ENCODE measurements around the gene AP4E1.
"Not testable (repeated sequence)": the region's sequence is repeated elsewhere in the genome, so short reads cannot be mapped to it uniquely, and the experiment has no call there.

Gene AP4E1

DNA sequence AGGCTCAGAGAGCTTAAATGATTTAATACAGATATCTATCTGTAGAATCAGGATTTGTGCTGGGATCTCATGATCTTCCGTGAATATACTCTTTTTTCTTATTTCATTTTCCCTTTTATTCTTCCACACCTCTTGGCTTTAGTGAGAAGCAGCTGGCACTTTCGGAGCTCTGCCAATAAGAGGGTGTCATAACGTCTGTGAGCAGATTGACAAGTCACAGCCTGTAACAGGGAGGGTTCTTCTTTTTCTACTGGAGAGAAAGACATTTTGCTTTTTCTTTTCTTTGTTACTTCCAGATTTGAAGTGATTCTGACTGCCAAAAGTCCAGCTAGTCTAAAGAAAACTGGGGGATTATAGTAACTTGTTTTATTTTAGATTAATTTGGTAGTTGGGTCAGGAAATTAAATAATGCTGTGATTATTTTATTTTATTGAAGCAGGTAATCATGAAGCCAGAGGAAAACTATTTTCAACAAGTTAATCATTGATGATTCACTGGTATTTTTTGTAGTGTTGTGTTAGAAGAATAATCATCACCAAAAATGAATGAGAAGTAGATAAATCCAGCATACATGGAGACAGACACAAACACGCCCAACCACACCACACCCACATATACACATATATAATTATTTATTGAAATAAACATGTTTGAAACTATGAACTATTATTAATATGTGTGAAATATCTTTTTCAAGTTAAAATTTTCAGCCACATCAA lies 116.4 kb downstream of the AP4E1 start:
- no peak for DNase-seq (ENCODE audit: low read depth)

DNA sequence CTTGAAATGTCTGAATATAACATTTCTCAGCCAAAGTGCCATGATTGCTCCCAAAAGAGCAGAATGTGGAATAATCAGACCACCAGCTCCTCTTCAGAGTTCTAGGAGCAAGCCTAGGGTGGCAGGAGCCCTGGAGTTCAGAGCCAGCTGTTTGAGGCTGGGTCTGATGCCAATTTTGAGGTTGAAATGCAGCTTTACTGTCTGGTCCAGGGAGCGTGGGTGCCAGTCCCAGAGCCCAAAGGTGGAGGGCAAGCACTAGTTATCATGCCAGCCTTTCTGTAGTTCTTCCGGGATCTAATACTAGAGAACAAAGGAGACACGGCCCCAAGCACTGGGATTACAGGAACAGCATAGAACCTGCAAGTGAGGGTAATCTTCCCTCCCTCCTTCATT lies 117.0 kb downstream of the AP4E1 start:
- DNase-seq (ENCODE audit: low read depth): no peak

DNA sequence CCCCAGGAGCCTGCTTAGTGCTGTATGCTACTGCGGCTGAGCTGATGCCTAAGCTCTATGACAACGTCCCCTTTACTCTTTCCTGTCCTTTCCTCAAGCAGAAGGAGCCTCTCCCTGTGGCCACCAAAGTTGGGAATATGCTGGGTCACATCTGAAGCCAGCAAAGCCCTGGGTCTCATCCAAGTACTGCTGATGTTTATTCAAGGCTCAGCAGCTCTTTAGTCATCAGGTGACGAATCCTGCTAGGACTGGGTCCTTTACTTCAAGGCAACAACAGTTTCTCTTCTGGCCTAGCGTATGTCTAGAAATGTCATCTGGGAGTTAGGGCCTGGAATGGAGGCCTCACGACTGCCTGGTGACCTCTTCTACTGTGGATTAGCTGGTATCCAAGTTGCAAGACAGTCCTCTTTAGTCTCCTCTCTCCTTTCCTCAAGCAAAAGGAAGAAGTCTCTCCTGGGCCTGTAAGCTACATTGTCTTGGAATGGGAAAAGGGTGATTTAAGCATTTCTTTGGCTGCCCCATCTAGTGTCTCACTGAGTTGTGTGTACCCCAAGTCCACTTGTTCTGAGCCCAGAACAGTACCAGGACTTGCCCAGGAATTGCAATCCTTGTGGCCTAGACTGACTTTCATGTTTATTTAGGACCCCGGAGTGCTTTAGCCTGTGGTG lies 122.3 kb downstream of the AP4E1 start:
- DNase-seq (ENCODE audit: low read depth): peak; percentile 20

DNA sequence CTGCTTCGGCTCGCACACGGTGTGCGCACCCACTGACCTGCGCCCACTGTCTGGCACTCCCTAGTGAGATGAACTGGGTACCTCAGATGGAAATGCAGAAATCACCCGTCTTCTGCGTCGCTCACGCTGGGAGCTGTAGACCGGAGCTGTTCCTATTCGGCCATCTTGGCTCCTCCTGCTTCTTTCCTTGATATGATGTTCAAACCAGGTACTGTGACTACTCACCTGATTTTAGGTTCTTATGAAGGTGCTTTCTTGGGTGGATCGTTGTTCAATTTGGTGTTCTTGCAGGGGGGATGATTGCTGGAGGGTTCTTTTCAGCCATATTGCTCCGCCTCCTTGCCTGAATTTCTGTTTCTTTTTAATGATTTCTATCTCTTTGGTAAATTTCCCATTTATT lies 129.0 kb downstream of the AP4E1 start:
- not testable (repeated sequence) for DNase-seq (ENCODE audit: low read depth)

DNA sequence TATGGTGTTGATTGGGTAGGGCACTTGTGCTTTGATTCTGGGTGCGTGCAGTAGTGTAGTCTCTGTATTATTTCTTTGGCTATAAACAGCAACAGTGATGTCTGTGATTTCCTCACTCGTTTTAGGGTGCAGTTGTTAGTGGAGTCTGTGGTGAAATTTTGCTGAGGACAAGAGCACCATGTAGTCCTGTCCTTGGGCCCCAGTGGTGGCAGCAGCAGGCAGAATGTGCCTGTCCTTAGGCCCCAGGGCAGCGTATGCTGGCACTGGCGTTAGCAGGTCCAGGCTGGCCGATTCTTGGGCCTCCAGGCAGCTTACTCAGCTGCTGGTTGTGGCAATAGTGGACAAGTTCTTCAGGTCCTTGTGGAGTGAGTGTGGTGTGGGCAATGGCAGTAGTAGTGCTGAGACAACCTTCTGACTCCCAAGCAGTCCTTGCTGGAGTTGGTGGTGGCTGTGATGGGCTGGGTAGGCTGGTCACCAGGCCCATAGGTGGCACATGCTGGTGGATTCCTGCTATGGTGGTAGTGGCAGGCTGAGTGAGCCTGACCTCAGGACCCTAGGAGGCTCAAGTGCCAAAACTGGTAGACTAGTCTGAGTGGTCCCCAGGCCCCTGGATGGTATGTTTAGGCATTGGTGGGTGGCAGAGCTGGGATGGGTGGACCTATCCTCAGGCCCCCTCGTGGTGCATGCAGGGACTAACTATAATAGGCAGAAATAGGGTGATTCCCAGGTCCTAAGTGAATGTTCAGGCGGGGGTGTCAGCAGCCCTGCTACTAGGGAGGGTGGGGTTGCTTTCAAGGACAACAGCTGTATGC lies 129.9 kb downstream of the AP4E1 start:
- no peak for DNase-seq (ENCODE audit: low read depth)

DNA sequence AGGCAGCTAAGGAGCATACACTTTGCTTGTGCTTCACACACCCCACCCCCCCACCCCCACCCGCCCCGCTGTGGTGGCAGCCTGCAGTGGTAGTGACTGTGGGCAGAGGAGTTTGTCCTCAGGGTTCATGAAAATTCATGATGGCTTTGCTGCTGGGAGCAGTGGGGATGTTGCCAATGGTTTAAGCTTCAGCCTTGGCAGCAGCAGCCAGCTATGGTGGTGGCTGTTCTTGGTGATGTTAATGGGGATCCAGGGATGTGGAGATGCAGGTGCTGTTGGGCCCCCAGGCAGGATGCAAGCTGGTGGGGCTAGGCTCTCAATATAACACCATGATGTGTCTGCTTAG lies 130.5 kb downstream of the AP4E1 start:
- no peak for DNase-seq (ENCODE audit: low read depth)

DNA sequence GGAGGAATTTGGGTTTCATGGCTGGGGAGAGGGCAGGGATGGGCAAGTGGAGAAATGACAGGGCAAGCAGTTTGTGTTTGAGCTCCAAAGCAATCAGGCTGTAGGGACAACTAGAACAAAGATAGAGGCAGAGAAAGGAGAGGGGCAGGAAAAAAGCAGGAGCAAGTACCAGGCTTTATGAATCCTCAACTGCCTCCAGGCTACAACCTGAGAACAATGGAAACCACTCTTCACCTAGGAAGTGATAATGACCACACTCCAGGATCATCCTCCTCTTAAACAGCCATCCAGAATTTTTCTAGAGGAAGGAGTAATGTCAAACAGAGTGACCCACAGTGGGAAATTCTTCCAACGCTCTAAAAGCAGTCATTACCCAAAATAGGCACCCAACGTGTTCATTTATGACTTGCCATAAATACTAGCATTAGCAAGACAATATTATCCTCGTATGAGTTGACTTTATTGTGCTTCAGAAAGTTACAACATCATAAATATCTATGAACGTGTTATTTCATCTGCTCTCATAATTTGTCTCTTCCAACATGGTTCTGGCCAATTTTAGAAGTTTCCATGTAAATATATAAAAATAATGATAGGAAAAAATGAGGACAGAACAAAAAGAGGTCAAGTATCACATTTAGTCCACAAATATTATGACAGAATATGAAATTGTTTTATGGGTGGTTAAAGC lies 135.7 kb downstream of the AP4E1 start:
- no peak for DNase-seq (ENCODE audit: low read depth)

DNA sequence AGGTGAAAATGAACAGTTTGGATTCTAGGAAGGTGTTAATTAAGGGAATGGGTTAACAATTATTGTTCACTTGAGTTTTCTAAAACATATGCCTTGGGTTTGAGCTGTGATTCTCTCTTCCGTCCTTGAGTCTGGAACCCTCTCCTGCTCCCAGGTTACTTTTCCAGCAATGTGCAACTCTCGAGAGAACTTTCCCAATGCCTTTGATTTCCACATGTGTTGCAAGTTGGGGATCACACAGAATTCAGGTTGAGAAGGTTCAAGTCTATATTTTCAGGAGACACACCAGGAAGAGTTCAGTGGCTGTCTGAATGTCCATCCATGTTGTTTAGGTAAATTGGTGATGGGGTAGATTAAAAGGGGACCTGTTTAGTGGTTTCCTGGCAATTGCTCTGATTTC lies 137.5 kb downstream of the AP4E1 start:
- DNase-seq (ENCODE audit: low read depth): no peak

DNA sequence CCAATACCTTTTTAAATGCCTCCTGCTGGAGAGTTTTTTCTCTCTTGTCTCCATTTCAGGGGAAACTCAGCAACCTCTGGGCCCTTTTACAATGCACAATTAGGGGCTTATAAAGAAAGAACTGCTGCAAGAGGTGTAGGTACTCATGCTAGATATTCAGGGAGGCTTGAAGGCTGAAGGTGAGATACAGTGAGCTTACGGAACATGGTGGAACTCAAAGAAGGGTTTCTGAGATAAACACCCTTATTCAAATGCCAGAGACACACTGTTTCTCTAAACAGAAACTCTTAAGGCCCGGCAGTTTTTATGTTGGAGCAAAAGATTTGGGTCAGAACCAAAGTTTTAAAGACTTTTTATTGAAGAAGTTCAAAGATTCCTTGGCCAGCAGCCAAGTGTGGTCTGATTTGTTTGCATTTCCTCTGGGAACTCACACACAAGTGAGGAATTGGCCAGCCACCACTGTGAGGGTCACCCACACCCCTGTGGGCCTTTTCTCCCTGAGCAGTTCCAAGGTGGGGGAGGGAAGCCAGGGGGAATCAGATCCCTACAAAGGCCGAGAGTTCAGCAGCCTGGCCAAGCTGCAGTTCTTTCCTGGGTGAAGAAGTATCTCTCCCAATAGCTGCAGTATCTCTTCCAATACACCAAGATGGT lies 138.4 kb downstream of the AP4E1 start:
- no peak for DNase-seq (ENCODE audit: low read depth)

DNA sequence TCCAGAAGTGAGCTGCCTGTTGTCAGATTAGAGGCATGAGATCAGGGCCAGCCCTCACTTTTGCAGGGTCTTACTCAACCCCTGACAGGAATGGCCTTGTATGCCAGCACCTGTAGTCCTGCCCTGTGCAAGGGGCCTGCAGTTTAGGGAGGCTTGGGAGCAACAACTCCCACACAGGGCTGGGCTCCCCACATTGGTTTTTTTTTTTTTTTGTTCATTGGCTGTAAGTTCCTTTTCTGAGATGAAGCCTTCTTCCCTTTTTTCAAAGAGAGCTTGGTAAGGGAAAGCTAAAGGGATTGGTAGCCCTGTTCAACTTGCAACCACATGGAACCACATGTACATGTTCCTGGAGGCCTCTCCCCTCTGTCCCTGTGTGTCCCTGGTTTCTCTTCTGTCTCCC lies 139.8 kb downstream of the AP4E1 start:
- no peak for DNase-seq (ENCODE audit: low read depth)

DNA sequence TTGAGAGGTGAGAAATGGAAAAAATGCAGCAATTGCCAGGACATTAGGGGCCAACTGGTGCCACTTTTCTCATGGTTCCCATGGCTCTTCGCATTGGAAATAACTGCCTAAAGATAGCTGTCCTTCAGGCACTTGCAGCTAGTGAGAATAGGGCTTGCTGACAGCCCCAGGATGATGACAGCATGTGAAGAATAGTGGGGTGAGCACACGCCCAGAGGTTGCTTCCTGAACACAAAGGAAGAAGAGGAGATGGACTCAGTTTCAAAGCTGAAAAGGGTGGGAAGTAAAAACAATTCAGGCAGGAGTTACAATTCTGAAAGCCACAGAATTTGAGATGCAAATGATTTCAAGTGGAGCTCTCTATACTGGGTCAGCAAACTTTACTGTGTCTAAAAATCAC lies 140.6 kb downstream of the AP4E1 start:
- no peak for DNase-seq (ENCODE audit: low read depth)

DNA sequence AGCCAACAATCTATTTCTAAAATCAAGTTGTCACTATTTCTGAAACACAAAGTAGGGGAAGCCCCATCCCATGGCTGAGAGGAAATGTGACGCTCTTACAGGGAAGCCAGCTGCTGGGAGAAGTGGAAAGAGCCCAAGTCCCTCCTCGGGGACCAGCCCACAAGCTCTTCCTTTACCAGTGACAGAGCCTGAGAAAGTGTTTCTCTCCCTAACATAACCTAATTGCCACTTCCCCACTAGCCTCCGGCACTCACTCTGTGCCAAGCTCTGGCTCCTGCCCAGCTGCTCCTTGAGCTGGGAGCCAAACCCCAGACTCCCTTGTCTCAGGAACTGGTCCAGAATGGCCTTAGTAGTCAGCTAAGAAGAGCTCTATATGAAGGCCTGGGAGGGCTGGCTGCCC lies 143.3 kb downstream of the AP4E1 start:
- no peak for DNase-seq (ENCODE audit: low read depth)

DNA sequence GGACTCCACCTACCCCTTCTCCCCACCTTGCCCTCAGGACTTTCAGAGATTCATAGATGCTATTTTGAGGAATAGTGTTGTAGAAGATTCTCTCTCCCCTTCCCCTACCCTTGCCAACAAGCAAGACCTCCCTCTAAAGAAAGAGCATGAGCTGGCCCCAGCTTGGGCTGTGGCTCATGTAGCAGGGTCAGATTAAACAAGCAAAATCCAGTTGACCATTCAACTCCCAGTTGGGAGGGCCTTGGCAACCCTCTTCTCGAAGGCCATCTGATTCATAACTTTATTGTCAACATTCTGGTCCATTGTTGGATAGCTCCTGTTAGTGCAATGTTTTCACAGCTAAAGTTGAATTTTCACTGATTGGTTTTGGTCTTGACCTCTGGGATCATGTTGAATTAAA lies 145.1 kb downstream of the AP4E1 start:
- no peak for DNase-seq (ENCODE audit: low read depth)

DNA sequence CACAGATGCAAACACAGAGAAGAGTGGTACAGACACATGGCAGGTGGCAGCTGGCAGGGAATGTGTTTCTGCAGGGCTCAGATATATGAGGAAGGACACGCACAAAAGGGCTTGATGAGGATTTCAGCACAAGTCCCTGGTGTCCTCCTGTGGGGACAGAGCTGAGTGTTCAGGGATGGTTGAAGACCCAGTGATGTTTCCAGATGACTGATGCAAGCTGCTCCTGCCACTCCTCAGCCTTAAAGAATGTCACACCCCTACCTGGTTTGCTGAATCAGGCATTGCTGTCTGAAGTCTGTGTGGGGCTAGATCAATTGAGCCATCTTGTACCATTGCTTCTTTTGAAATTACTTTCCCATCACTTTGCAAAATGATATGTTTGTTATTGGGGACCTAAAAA lies 146.1 kb downstream of the AP4E1 start:
- no peak for DNase-seq (ENCODE audit: low read depth)

Measured in HS-5 (cell line).